ENCODE data around the gene GFY. TPM values are rescaled to one million over a fixed set of nuclear protein-coding genes. Genes with fewer than 3 reads are reported as not detected.
A peak's percentile ranks its signal among the peaks of the same experiment; 100 is the strongest.
"Not testable (repeated sequence)": the region's sequence is repeated elsewhere in the genome, so short reads cannot be mapped to it uniquely, and the experiment has no call there.

Gene GFY
- total RNA-seq, 1 experiment from 2014 or later, result not detected

- peak; percentile 46 for DNase-seq (ENCODE audit: low read depth)
These were observed 43.7 kb downstream of the GFY start for GRCh38 chr19:49468746-49469447.

DNA sequence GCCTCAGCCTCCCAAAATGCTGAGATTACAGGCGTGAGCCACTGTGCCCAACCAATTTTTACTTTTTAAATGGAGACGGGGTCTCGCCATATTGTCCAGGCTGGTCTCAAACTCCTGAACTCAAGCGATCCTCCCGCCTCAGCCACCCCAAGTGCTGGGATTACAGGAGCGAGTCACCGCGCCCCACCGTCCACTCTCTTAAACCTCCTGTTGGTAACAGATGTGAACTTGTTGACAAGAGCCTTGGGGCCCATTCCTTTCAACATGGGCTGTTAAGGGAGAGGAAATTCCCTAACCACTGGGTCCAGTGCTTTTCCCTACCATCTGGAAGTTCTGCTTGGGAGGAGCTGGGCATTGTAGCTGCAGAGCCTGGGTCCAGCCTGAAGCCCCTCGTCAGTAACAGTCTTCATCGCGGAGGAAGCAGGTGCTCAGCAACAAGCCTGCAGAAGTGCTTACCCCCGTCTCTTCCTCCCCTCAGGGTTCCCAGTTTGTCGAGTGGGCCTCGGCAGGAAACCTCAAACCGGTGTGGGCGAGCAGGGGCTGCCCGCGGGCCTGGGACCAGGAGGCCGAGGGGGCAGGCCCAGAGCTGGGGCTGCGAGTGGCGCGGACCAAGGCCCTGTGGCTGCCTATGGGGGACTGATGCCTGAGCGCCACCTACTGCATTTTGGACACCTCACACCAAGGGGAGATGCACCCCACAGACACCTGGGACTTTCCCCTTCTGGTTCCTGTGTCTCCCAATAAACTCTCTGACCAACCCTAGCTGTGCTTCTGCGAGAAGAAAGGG, 44.8 kb downstream of the GFY start:
- DNase-seq (ENCODE audit: low read depth), result peak; percentile 18

DNA sequence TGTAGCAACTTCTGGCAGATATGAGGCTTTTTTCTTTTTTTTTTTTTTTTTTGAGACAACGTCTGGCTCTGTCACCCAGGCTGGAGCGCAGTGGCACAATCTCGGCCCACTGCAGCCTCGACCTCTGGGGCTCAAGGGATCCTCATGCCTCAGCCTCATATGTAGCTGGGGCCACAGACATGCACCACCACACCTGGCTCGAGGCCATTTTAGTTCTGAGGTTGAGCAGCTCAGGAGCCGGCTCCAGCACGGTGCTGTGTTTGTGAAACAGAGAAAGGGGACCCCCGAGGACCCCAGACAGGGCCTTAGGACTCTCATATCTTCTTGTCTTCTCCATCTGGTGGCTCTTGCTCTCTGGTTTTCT, 45.4 kb downstream of the GFY start:
- no peak for DNase-seq (ENCODE audit: low read depth)

GRCh38 chr19:49472936-49473335, 47.7 kb downstream of the GFY start:
- DNase-seq (ENCODE audit: low read depth), result no peak

- not testable (repeated sequence) for DNase-seq (ENCODE audit: low read depth)
These were observed 48.3 kb downstream of the GFY start for GRCh38 chr19:49473501-49473867.

GRCh38 chr19:49473868-49474541, 48.8 kb downstream of the GFY start, which contains the start of gene FLT3LG:
Gene FLT3LG, plus strand, starts transcription at chr19:49474215. Its CDS starts 425 bp downstream, at chr19:49474640.
- peak; percentile 81 for DNase-seq (ENCODE audit: low read depth)

- no peak for DNase-seq (ENCODE audit: low read depth)
These were observed 49.3 kb downstream of the GFY start for GRCh38 chr19:49474542-49474924.

GRCh38 chr19:49475191-49475917, 50.2 kb downstream of the GFY start:
- no peak for DNase-seq (ENCODE audit: low read depth)

- DNase-seq (ENCODE audit: low read depth), result no peak
These were observed 51.0 kb downstream of the GFY start for GRCh38 chr19:49475995-49476880.

Other genes starting within 250 kb of the GFY start
- gene SLC6A16, start 100.2 kb upstream of the GFY start, total RNA-seq (2014; rRNA removed; shearing (Covaris generic)), result 0.05 TPM in 2 replicates
- gene CD37, start 90.0 kb upstream of the GFY start, total RNA-seq (2014; rRNA removed; shearing (Covaris generic)), result not detected in 2 replicates
- 17.4 and 20.3 TPM in 2 replicates for gene TEAD2, start 63.0 kb upstream of the GFY start, total RNA-seq (2014; rRNA removed; shearing (Covaris generic))
- gene DKKL1, start 61.5 kb upstream of the GFY start, total RNA-seq (2014; rRNA removed; shearing (Covaris generic)), result not detected in 2 replicates
- gene KASH5, start 37.1 kb upstream of the GFY start, total RNA-seq (2014; rRNA removed; shearing (Covaris generic)), result not detected in 2 replicates
- gene PTH2, start 1.9 kb upstream of the GFY start, total RNA-seq (2014; rRNA removed; shearing (Covaris generic)), result not detected in 2 replicates
- 0.57 TPM in 1 of 2 replicates, not detected in the other for gene SLC17A7, start 16.1 kb downstream of the GFY start, total RNA-seq (2014; rRNA removed; shearing (Covaris generic))
- gene PIH1D1, start 26.4 kb downstream of the GFY start, total RNA-seq (2014; rRNA removed; shearing (Covaris generic)), result 92.9 and 115 TPM in 2 replicates
- gene ALDH16A1, start 27.8 kb downstream of the GFY start, total RNA-seq (2014; rRNA removed; shearing (Covaris generic)), result 12.9 and 27.9 TPM in 2 replicates
- 5.2 and 17.6 TPM in 2 replicates for gene FLT3LG, start 48.8 kb downstream of the GFY start, total RNA-seq (2014; rRNA removed; shearing (Covaris generic))
- gene RPL13A, start 62.2 kb downstream of the GFY start, total RNA-seq (2014; rRNA removed; shearing (Covaris generic)), result 1,082 and 1,258 TPM in 2 replicates
- gene RPS11, start 71.0 kb downstream of the GFY start, total RNA-seq (2014; rRNA removed; shearing (Covaris generic)), result 2,832 and 3,734 TPM in 2 replicates
- 40.3 and 44.5 TPM in 2 replicates for gene FCGRT, start 87.3 kb downstream of the GFY start, total RNA-seq (2014; rRNA removed; shearing (Covaris generic))
- 36.5 and 52.5 TPM in 2 replicates for gene RCN3, start 102.6 kb downstream of the GFY start, total RNA-seq (2014; rRNA removed; shearing (Covaris generic))
- gene NOSIP, start 155.2 kb downstream of the GFY start, total RNA-seq (2014; rRNA removed; shearing (Covaris generic)), result 122 and 129 TPM in 2 replicates
- gene PRRG2, start 155.9 kb downstream of the GFY start, total RNA-seq (2014; rRNA removed; shearing (Covaris generic)), result 0.17 TPM in 1 of 2 replicates, not detected in the other
- 1.3 and 4.5 TPM in 2 replicates for gene PRR12, start 165.8 kb downstream of the GFY start, total RNA-seq (2014; rRNA removed; shearing (Covaris generic))
- 28.9 and 43.3 TPM in 2 replicates for gene RRAS, start 214.8 kb downstream of the GFY start, total RNA-seq (2014; rRNA removed; shearing (Covaris generic))
- gene SCAF1, start 216.8 kb downstream of the GFY start, total RNA-seq (2014; rRNA removed; shearing (Covaris generic)), result 9.9 and 26.5 TPM in 2 replicates
- gene IRF3, start 240.5 kb downstream of the GFY start, total RNA-seq (2014; rRNA removed; shearing (Covaris generic)), result 146 and 186 TPM in 2 replicates
- 6.3 and 14.1 TPM in 2 replicates for gene BCL2L12, start 240.5 kb downstream of the GFY start, total RNA-seq (2014; rRNA removed; shearing (Covaris generic))

Measured in M059J (cell line).